PC-9 (cell line): ENCODE results near the gene AHNAK.

Source experiments
- CTCF ChIP-seq: fragments of 200-600 bp; sonication (generic); conservative IDR thresholded peaks from 2 replicates; pipeline ENCODE4 v1.6.1; 2017; ENCODE audit warnings: mixed run types, antibody characterized with exemption, mild to moderate bottlenecking, moderate library complexity
- EZH2 ChIP-seq: fragments of 200-600 bp; sonication (generic); IDR thresholded peaks from 2 replicates; pipeline ENCODE4 v1.8.0; 2017; ENCODE audit warnings: antibody characterized with exemption, low read depth

GRCh38 chr11:62556108-62556874, 9.7 kb upstream of the AHNAK start:
- TF ChIP-seq CTCF: no peak
- no peak for TF ChIP-seq EZH2
